Astrocyte (in vitro differentiated cells and primary cell): ENCODE measurements around the gene CDKAL1. TPM values are rescaled to one million over a fixed set of nuclear protein-coding genes. Genes with fewer than 3 reads are reported as not detected.

Experiments
- DNase-seq: peaks from one replicate; pipeline ENCODE4 v3.0.0-alpha.2; 2010; ENCODE audit warnings: low read depth
- FAIRE-seq: peaks from 2 replicates; lab custom pipeline; 2011; peaks lifted over from hg19 to GRCh38; lab: Jason Lieb, UNC
- H2AFZ ChIP-seq: 2 replicates; pipeline ENCODE4 v1.6.0; 2012; ENCODE audit warnings: low read depth, low read length, inconsistent platforms
- H3K27ac ChIP-seq: 2 replicates; pipeline ENCODE4 v1.5.1; 2011; ENCODE audit warnings: low read depth, low read length, inconsistent platforms
- H3K27me3 ChIP-seq: 2 replicates; pipeline ENCODE4 v1.6.0; 2011; ENCODE audit warnings: low read length, inconsistent platforms; ENCODE audit not compliant: insufficient read depth
- H3K36me3 ChIP-seq: 2 replicates; pipeline ENCODE4 v1.5.1; 2011; ENCODE audit warnings: low read length, inconsistent platforms; ENCODE audit not compliant: insufficient read depth
- H3K4me1 ChIP-seq: 2 replicates; pipeline ENCODE4 v1.5.1; 2011; ENCODE audit warnings: low read length, inconsistent platforms; ENCODE audit not compliant: insufficient read depth
- H3K4me2 ChIP-seq: 2 replicates; pipeline ENCODE4 v1.6.0; 2012; ENCODE audit warnings: low read length, inconsistent platforms
- H3K4me3 ChIP-seq: 2 replicates; pipeline ENCODE4 v1.5.1; 2011; ENCODE audit warnings: low read depth, mild to moderate bottlenecking, low read length, inconsistent platforms; ENCODE audit not compliant: insufficient read depth
- H3K79me2 ChIP-seq: 2 replicates; pipeline ENCODE4 v1.6.0; 2012; ENCODE audit warnings: mild to moderate bottlenecking, low read length, inconsistent platforms; ENCODE audit not compliant: insufficient read depth
- H3K9ac ChIP-seq: 2 replicates; pipeline ENCODE4 v1.6.0; 2012; ENCODE audit warnings: mild to moderate bottlenecking, low read length, inconsistent platforms
- H3K9me3 ChIP-seq: 2 replicates; pipeline ENCODE4 v1.5.1; 2012; ENCODE audit warnings: low read depth, mild to moderate bottlenecking, low read length, inconsistent platforms; ENCODE audit not compliant: insufficient read depth
- H4K20me1 ChIP-seq: 2 replicates; pipeline ENCODE4 v1.6.0; 2012; ENCODE audit warnings: low read length, inconsistent platforms; ENCODE audit not compliant: insufficient read depth
- H3K27ac Mint-ChIP-seq: one replicate; pipeline ENCODE4 v1.8.0; 2021; ENCODE audit warnings: mild to moderate bottlenecking, mixed read lengths; ENCODE audit not compliant: unreplicated experiment
- H3K27me3 Mint-ChIP-seq: one replicate; pipeline ENCODE4 v1.8.0; 2021; ENCODE audit warnings: low read depth, mixed read lengths; ENCODE audit not compliant: unreplicated experiment
- H3K36me3 Mint-ChIP-seq: one replicate; pipeline ENCODE4 v1.8.0; 2021; ENCODE audit warnings: low read depth, mixed read lengths; ENCODE audit not compliant: unreplicated experiment
- H3K4me1 Mint-ChIP-seq: one replicate; pipeline ENCODE4 v1.8.0; 2021; ENCODE audit warnings: low read depth, mixed read lengths; ENCODE audit not compliant: unreplicated experiment
- H3K4me3 Mint-ChIP-seq: one replicate; pipeline ENCODE4 v1.8.0; 2021; ENCODE audit warnings: mild to moderate bottlenecking, moderate library complexity, mixed read lengths; ENCODE audit not compliant: unreplicated experiment
- H3K9me3 Mint-ChIP-seq: one replicate; pipeline ENCODE4 v1.8.0; 2021; ENCODE audit warnings: mild to moderate bottlenecking, mixed read lengths; ENCODE audit not compliant: unreplicated experiment
- CTCF ChIP-seq: IDR thresholded peaks from 2 replicates; pipeline ENCODE4 v1.5.1; 2011; ENCODE audit warnings: low read depth, mild to moderate bottlenecking, inconsistent platforms, low read length, moderate library complexity; ENCODE audit not compliant: insufficient read depth
- EZH2 ChIP-seq: IDR thresholded peaks from 2 replicates; pipeline ENCODE4 v1.6.1; 2012; ENCODE audit warnings: mild to moderate bottlenecking, low read length, inconsistent platforms; ENCODE audit not compliant: insufficient read depth
- total RNA-seq: library from RNA; stranded (reverse); gene quantifications from 2 replicates; pipeline ENCODE4 v1.2.1, GENCODE V29; 2021

CDKAL1 gene
- total RNA-seq, 1 donor from 2014 or later = 13.7 TPM

- H3K27me3 ChIP-seq = no peaks in the 10 kb centered on the region
- Mint-ChIP-seq H3K9me3 (no peaks in the 10 kb centered on the region), H3K27ac (no peak overlapping the region), H3K36me3 (no peaks in the 10 kb centered on the region), H3K4me3 (no peak overlapping the region), H3K27me3 (no peaks in the 10 kb centered on the region), H3K4me1 (no peaks in the 10 kb centered on the region)
- no peaks in the 10 kb centered on the region for H3K79me2 ChIP-seq
- H3K4me3 ChIP-seq = no peak overlapping the region
- H3K9ac ChIP-seq = no peak overlapping the region
- DNase-seq (no peak), FAIRE-seq (no peak)
- H3K4me1 ChIP-seq = no peaks in the 10 kb centered on the region
- no peaks in the 10 kb centered on the region for H3K9me3 ChIP-seq
- no peak overlapping the region for H3K27ac ChIP-seq
- no peaks in the 10 kb centered on the region for H3K36me3 ChIP-seq
- no peaks in the 10 kb centered on the region for H4K20me1 ChIP-seq
- H2AFZ ChIP-seq = no peak overlapping the region
- no peak for TF ChIP-seq EZH2
- TF ChIP-seq CTCF = no peak
- no peak overlapping the region for H3K4me2 ChIP-seq
Measured at GRCh38 chr6:20853828-20854227, 319.6 kb downstream of the CDKAL1 start.

GRCh38 chr6:20856681-20857288, 322.5 kb downstream of the CDKAL1 start:
- no peaks in the 10 kb centered on the region for H3K9me3 ChIP-seq
- no peak overlapping the region for H3K4me3 ChIP-seq
- DNase-seq (no peak), FAIRE-seq (no peak)
- H4K20me1 ChIP-seq = no peaks in the 10 kb centered on the region
- Mint-ChIP-seq H3K4me1 (no peaks in the 10 kb centered on the region), H3K9me3 (no peaks in the 10 kb centered on the region), H3K27ac (no peak overlapping the region), H3K36me3 (no peaks in the 10 kb centered on the region), H3K4me3 (no peak overlapping the region), H3K27me3 (no peaks in the 10 kb centered on the region)
- no peaks in the 10 kb centered on the region for H3K79me2 ChIP-seq
- no peak overlapping the region for H3K27ac ChIP-seq
- H3K4me1 ChIP-seq = no peaks in the 10 kb centered on the region
- H3K4me2 ChIP-seq = no peak overlapping the region
- H3K36me3 ChIP-seq = no peaks in the 10 kb centered on the region
- TF ChIP-seq CTCF (no peak), EZH2 (no peak)
- no peak overlapping the region for H2AFZ ChIP-seq
- H3K9ac ChIP-seq = no peak overlapping the region
- no peaks in the 10 kb centered on the region for H3K27me3 ChIP-seq

- H3K4me1 ChIP-seq = no peaks in the 10 kb centered on the region
- H3K9ac ChIP-seq = no peak overlapping the region
- no peak for TF ChIP-seq EZH2
- no peak for TF ChIP-seq CTCF
- no peaks in the 10 kb centered on the region for H3K27me3 ChIP-seq
- no peak overlapping the region for H3K4me3 ChIP-seq
- Mint-ChIP-seq H3K9me3 (no peaks in the 10 kb centered on the region), H3K4me3 (no peak overlapping the region), H3K27ac (no peak overlapping the region), H3K36me3 (no peaks in the 10 kb centered on the region), H3K27me3 (no peaks in the 10 kb centered on the region), H3K4me1 (peaks cover under 1% of the 10 kb centered on the region)
- FAIRE-seq (no peak), DNase-seq (no peak)
- H3K9me3 ChIP-seq = no peaks in the 10 kb centered on the region
- no peak overlapping the region for H3K4me2 ChIP-seq
- H4K20me1 ChIP-seq = no peaks in the 10 kb centered on the region
- H3K79me2 ChIP-seq = no peaks in the 10 kb centered on the region
- H3K36me3 ChIP-seq = no peaks in the 10 kb centered on the region
- H3K27ac ChIP-seq = no peak overlapping the region
- H2AFZ ChIP-seq = no peak overlapping the region
Measured at GRCh38 chr6:20861481-20861880, 327.2 kb downstream of the CDKAL1 start.
